HepG2 (cell line): ENCODE results near the gene CHST12. TPM values are rescaled to one million over a fixed set of nuclear protein-coding genes. Genes with fewer than 3 reads are reported as not detected.

Experiments
- CTCF ChIP-seq: sonication (generic); formaldehyde crosslinking; IDR thresholded peaks from 2 replicates; pipeline ENCODE4 v1.5.0; 2020; ENCODE audit warnings: mild to moderate bottlenecking, missing genetic modification reagents, moderate library complexity
- HNF1B ChIP-seq: sonication (generic); formaldehyde crosslinking; IDR thresholded peaks from 2 replicates; pipeline ENCODE4 v1.5.1; 2020; ENCODE audit warnings: mild to moderate bottlenecking, moderate library complexity, missing genetic modification reagents
- HOXD1 ChIP-seq: sonication (generic); formaldehyde crosslinking; IDR thresholded peaks from 2 replicates; pipeline ENCODE4 v1.5.0; 2020; ENCODE audit warnings: missing genetic modification reagents
- IKZF1 ChIP-seq: fragments of 450-650 bp; IDR thresholded peaks from 2 replicates; pipeline ENCODE4 v1.7.1; 2016
- IRX3 ChIP-seq: sonication (generic); formaldehyde crosslinking; IDR thresholded peaks from 2 replicates; pipeline ENCODE4 v1.8.1; 2023; ENCODE audit warnings: mild to moderate bottlenecking, low read depth, missing genetic modification reagents, borderline replicate concordance
- LRRFIP1 ChIP-seq: sonication (generic); formaldehyde crosslinking; conservative IDR thresholded peaks from 2 replicates; pipeline ENCODE4 v1.4.0; 2020; ENCODE audit warnings: missing genetic modification reagents
- NR1H2 ChIP-seq: sonication (generic); formaldehyde crosslinking; IDR thresholded peaks from 2 replicates; pipeline ENCODE4 v1.8.1; 2022; ENCODE audit warnings: low read depth, missing genetic modification reagents, borderline replicate concordance
- PRDM10 ChIP-seq: sonication (generic); formaldehyde crosslinking; IDR thresholded peaks from 2 replicates; pipeline ENCODE4 v1.4.0; 2020; ENCODE audit warnings: low read depth, missing genetic modification reagents
- SMARCE1 ChIP-seq: fragments of 450-650 bp; IDR thresholded peaks from 2 replicates; pipeline ENCODE4 v1.6.1; 2017; ENCODE audit warnings: borderline replicate concordance
- SOX13 ChIP-seq, 3 experiments: fragments of 450-650 bp in 1 of 3; sonication (generic) in 1 of 3; formaldehyde crosslinking in 1 of 3; IDR thresholded peaks in 2 of 3; conservative IDR thresholded peaks in 1 of 3; 2 replicates each; pipeline versions ENCODE4 v1.5.0 to v1.6.1; 2016 to 2020; ENCODE audit warnings: antibody characterized with exemption in 1 of 3, mild to moderate bottlenecking in 1 of 3, missing compliant biosample characterization in 1 of 3, missing genetic modification reagents in 1 of 3, moderate library complexity in 1 of 3
- SOX5 ChIP-seq: IDR thresholded peaks from 2 replicates; pipeline ENCODE4 v1.6.1; 2016; ENCODE audit warnings: borderline replicate concordance
- STAT5B ChIP-seq: sonication (generic); formaldehyde crosslinking; IDR thresholded peaks from 2 replicates; pipeline ENCODE4 v1.4.0; 2020; ENCODE audit warnings: missing genetic modification reagents
- ZNF292 ChIP-seq: sonication (generic); formaldehyde crosslinking; IDR thresholded peaks from 2 replicates; pipeline ENCODE4 v1.8.1; 2022; ENCODE audit warnings: mild to moderate bottlenecking, low read depth, missing genetic modification reagents, borderline replicate concordance
- ZNF362 ChIP-seq: sonication (generic); formaldehyde crosslinking; IDR thresholded peaks from 2 replicates; pipeline ENCODE4 v1.4.0; 2020; ENCODE audit warnings: missing genetic modification reagents, mild to moderate bottlenecking, borderline replicate concordance
- ZNF713 ChIP-seq: sonication (generic); formaldehyde crosslinking; IDR thresholded peaks from 2 replicates; pipeline ENCODE4 v1.4.0; 2020; ENCODE audit warnings: mild to moderate bottlenecking, missing genetic modification reagents
- polyA plus RNA-seq, 8 experiments: library from polyadenylated mRNA; depleted of rRNA in 3 of 8; stranded (reverse) in 7 of 8; unstranded in 1 of 8; fragments of >200 nt; fragmentation: Illumina TruSeq in 4 of 8; extraction: Trizol in 4 of 8; gene quantifications; 2 replicates each; pipeline versions ENCODE4 v1.2.1 to v1.2.3, GENCODE V29; 2011 to 2016; ENCODE audit warnings: low read depth in 4 of 8, missing spikeins in 1 of 8, mixed read lengths in 1 of 8; ENCODE audit not compliant: insufficient read depth in 1 of 8
- total RNA-seq, 5 experiments: library from RNA; depleted of rRNA; stranded (reverse); fragments of >200 nt; fragmentation: Illumina TruSeq; extraction: Trizol; gene quantifications; 2 replicates each; pipeline ENCODE4 v1.2.3, GENCODE V29; 2016; ENCODE audit warnings: low read depth in 1 of 5

Gene CHST12
- total and polyA plus RNA-seq, 2 of the 13 experiments (the other 11 are each of a cell fraction or from before 2014, with no cell fraction given): 6.4 to 15.8 TPM

GRCh38 chr7:2354186-2354938 lies 49.0 kb upstream of the CHST12 start, which contains the start of gene EIF3B (continued):
- TF ChIP-seq LRRFIP1 (CRISPR knock-in tag) (no peak), ZNF713 (CRISPR knock-in tag) (no peak), ZNF362 (CRISPR knock-in tag) (no peak), ZNF292 (CRISPR knock-in tag) (no peak), HNF1B (peak; percentile 71), SOX13 (IDR thresholded peaks at IDR 0.05) (no peak), SOX13 (CRISPR knock-in tag; conservative IDR thresholded peaks at IDR 0.05 in 1 of 2, IDR thresholded peaks at IDR 0.05 in 1 of 2) (no peak), SMARCE1 (no peak), IKZF1 (no peak), PRDM10 (CRISPR knock-in tag) (peak; percentile 99), HOXD1 (no peak), CTCF (no peak), STAT5B (CRISPR knock-in tag) (no peak), IRX3 (CRISPR knock-in tag) (no peak; the same call in 1 of the 2 replicates), SOX5 (CRISPR knock-in tag) (peak; percentile 35), NR1H2 (CRISPR knock-in tag) (no peak)
